ENCODE measurements around the gene CYP3A4. TPM values are rescaled to one million over a fixed set of nuclear protein-coding genes. Genes with fewer than 3 reads are reported as not detected.

CYP3A4 gene
- total RNA-seq, 1 donor from 2014 or later, result not detected

DNA sequence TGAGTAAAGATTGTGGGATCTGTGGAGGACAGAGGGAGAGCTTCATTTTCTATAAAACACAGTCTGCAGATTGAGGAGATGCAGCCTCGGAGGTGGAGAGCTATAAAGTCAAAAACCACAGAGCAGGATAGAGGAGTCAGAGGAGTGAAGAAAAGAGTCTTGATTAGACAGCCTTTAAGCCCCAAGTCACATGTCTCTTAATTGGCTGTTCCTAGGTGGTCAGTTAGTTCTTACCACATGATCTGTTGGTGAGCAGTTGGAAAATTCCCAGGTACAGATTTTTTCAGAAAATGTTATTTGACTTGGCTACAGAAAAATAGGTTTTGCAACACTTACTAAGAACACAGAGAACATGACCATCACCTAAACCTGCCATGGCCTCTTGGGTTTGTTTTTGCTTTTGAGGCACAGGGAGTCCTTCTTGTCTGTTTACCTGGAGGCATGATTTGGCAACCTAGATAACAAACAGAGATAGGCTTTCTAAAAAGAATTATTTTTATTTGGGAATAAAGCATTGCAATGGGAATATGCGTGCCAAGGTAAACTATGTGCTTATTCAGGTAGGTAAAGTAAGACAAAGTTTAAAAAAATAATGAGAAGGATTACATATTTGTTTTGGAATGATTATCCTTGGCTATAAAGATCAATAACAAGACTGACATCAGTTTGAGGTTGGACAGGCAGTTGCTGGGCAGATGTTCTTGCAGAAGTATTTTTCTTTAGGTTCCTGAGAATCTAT is 43.2 kb upstream of the CYP3A4 start:
- DNase-seq (ENCODE audit: low read depth), result no peak
- TF ChIP-seq CTCF (IDR thresholded peaks at IDR 0.05; ENCODE audit: insufficient read depth, low read length, poor library complexity, severe bottlenecking), result no peak

GRCh38 chr7:99825873-99826272 is 41.9 kb upstream of the CYP3A4 start:
- no peak for DNase-seq (ENCODE audit: low read depth)
- TF ChIP-seq CTCF (IDR thresholded peaks at IDR 0.05; ENCODE audit: insufficient read depth, low read length, poor library complexity, severe bottlenecking), result no peak
- H3K27me3 ChIP-seq (ENCODE audit: control insufficient read depth, insufficient read depth, low read length), result peaks cover 2% of the 10 kb centered on the region
- no peak overlapping the region for H3K4me3 ChIP-seq (ENCODE audit: low read depth, low read length)
- no peaks in the 10 kb centered on the region for H3K36me3 ChIP-seq (ENCODE audit: control insufficient read depth, insufficient read depth, low read length)

More for the DNA sequence above, 43.2 kb upstream of the CYP3A4 start:
- Histone ChIP-seq H3K36me3 (ENCODE audit: control insufficient read depth, insufficient read depth, low read length) (no peaks in the 10 kb centered on the region), H3K4me3 (ENCODE audit: low read depth, low read length) (no peak overlapping the region), H3K27me3 (ENCODE audit: control insufficient read depth, insufficient read depth, low read length) (peaks cover 2% of the 10 kb centered on the region)

DNA sequence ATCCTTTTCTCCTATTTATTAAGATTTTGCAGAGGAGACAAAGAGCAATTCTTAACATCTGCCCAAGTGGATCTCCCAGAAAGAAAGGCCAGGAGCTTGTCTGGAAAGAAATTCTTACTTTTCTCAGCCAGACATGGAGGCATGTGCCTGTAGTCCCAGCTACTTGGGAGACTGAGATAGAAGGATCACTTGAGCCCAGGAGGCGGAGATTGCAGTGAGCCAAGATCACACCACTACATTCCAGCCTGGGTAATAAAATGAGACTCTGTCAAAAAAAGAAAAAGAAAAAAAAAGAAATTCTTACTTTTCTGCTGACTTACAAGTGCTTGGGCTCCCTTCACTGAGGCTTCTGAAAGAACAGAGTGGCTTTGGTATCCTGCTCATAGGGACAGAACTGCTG is 41.5 kb upstream of the CYP3A4 start:
- DNase-seq (ENCODE audit: low read depth), result no peak
- no peak for TF ChIP-seq CTCF (IDR thresholded peaks at IDR 0.05; ENCODE audit: insufficient read depth, low read length, poor library complexity, severe bottlenecking)
- H3K4me3 ChIP-seq (ENCODE audit: low read depth, low read length), result no peak overlapping the region

GRCh38 chr7:99824091-99824490 is 40.1 kb upstream of the CYP3A4 start:
- H3K36me3 ChIP-seq (ENCODE audit: control insufficient read depth, insufficient read depth, low read length), result no peaks in the 10 kb centered on the region
- TF ChIP-seq CTCF (IDR thresholded peaks at IDR 0.05; ENCODE audit: insufficient read depth, low read length, poor library complexity, severe bottlenecking), result no peak
- DNase-seq (ENCODE audit: low read depth), result no peak
- peaks cover 2% of the 10 kb centered on the region for H3K27me3 ChIP-seq (ENCODE audit: control insufficient read depth, insufficient read depth, low read length)
- no peak overlapping the region for H3K4me3 ChIP-seq (ENCODE audit: low read depth, low read length)

More for the DNA sequence above, 41.5 kb upstream of the CYP3A4 start:
- Histone ChIP-seq H3K27me3 (ENCODE audit: control insufficient read depth, insufficient read depth, low read length) (peaks cover 2% of the 10 kb centered on the region), H3K36me3 (ENCODE audit: control insufficient read depth, insufficient read depth, low read length) (no peaks in the 10 kb centered on the region)

- no peak overlapping the region for H3K4me3 ChIP-seq (ENCODE audit: low read depth, low read length)
- TF ChIP-seq CTCF (IDR thresholded peaks at IDR 0.05; ENCODE audit: insufficient read depth, low read length, poor library complexity, severe bottlenecking), result no peak
- DNase-seq (ENCODE audit: low read depth), result no peak
- peaks cover 2% of the 10 kb centered on the region for H3K27me3 ChIP-seq (ENCODE audit: control insufficient read depth, insufficient read depth, low read length)
- no peaks in the 10 kb centered on the region for H3K36me3 ChIP-seq (ENCODE audit: control insufficient read depth, insufficient read depth, low read length)
Observed at GRCh38 chr7:99822731-99823718, 39.0 kb upstream of the CYP3A4 start.

All from kidney epithelial cell (primary cell).